Kidney epithelial cell (primary cell): ENCODE measurements around the gene XPO6. TPM values are rescaled to one million over a fixed set of nuclear protein-coding genes. Genes with fewer than 3 reads are reported as not detected.

Source experiments
- DNase-seq: peaks from one replicate; pipeline ENCODE4 v3.0.0-alpha.2; 2010; ENCODE audit warnings: low read depth
- H3K27me3 ChIP-seq: 2 replicates; pipeline ENCODE4 v1.6.0; 2011; ENCODE audit warnings: low read length; ENCODE audit not compliant: control insufficient read depth, insufficient read depth
- H3K36me3 ChIP-seq: 2 replicates; pipeline ENCODE4 v1.5.1; 2011; ENCODE audit warnings: low read length; ENCODE audit not compliant: control insufficient read depth, insufficient read depth
- H3K4me3 ChIP-seq: 2 replicates; pipeline ENCODE4 v1.5.1; 2011; ENCODE audit warnings: low read depth, mild to moderate bottlenecking, control low read depth, low read length
- CTCF ChIP-seq: IDR thresholded peaks from 2 replicates; pipeline ENCODE4 v1.5.1; 2011; ENCODE audit warnings: mild to moderate bottlenecking, moderate library complexity, low read length, control low read depth, inconsistent platforms; ENCODE audit not compliant: insufficient read depth, poor library complexity, severe bottlenecking
- total RNA-seq: library from RNA; depleted of rRNA; stranded (reverse); fragments of >200 nt; gene quantifications from 2 replicates; pipeline ENCODE4 v1.2.3, GENCODE V29; 2015

Gene XPO6
- total RNA-seq, 1 donor from 2014 or later: 61.9 TPM

GRCh38 chr16:28155293-28155692 is 56.5 kb downstream of the XPO6 start:
- DNase-seq: no peak
- no peak for TF ChIP-seq CTCF
- H3K36me3 ChIP-seq: no peaks in the 10 kb centered on the region
- H3K4me3 ChIP-seq: no peak overlapping the region
- no peaks in the 10 kb centered on the region for H3K27me3 ChIP-seq

- no peak for TF ChIP-seq CTCF
- Histone ChIP-seq H3K27me3 (no peaks in the 10 kb centered on the region), H3K4me3 (no peak overlapping the region), H3K36me3 (no peaks in the 10 kb centered on the region)
- no peak for DNase-seq
Measured at GRCh38 chr16:28151180-28151579, 60.6 kb downstream of the XPO6 start.

GRCh38 chr16:28149011-28149888 is 62.5 kb downstream of the XPO6 start:
- no peaks in the 10 kb centered on the region for H3K36me3 ChIP-seq
- DNase-seq: no peak

GRCh38 chr16:28146536-28146935 is 65.2 kb downstream of the XPO6 start:
- TF ChIP-seq CTCF: no peak
- no peak for DNase-seq
- no peak overlapping the region for H3K4me3 ChIP-seq
- H3K36me3 ChIP-seq: no peaks in the 10 kb centered on the region
- no peaks in the 10 kb centered on the region for H3K27me3 ChIP-seq

More at GRCh38 chr16:28149011-28149888, 62.5 kb downstream of the XPO6 start:
- H3K4me3 ChIP-seq: no peak overlapping the region
- no peaks in the 10 kb centered on the region for H3K27me3 ChIP-seq
- no peak for TF ChIP-seq CTCF

- Histone ChIP-seq H3K36me3 (no peaks in the 10 kb centered on the region), H3K4me3 (no peak overlapping the region), H3K27me3 (no peaks in the 10 kb centered on the region)
- no peak for DNase-seq
- no peak for TF ChIP-seq CTCF
Measured at GRCh38 chr16:28145796-28146195, 66.0 kb downstream of the XPO6 start.
